IPS-NIHi11 (cell line): ENCODE data around the gene PAK1IP1.
"Not testable (repeated sequence)": the region's sequence is repeated elsewhere in the genome, so short reads cannot be mapped to it uniquely, and the experiment has no call there.

Experiments used
- DNase-seq: peaks from one replicate; pipeline ENCODE4 v3.0.0; 2012; ENCODE audit warnings: mixed read lengths, low spot score

The PAK1IP1 gene

GRCh38 chr6:10694302-10695085 is at the start of gene PAK1IP1, which contains the start of gene C6orf52:
PAK1IP1 (plus strand) TSS chr6:10694972; CDS start chr6:10694986, 14 bp downstream.
C6orf52 (minus strand) TSS chr6:10694616; CDS start chr6:10687550, 7,066 bp downstream.
- peak; percentile 95 for DNase-seq

GRCh38 chr6:10655508-10656055 is 39.2 kb upstream of the PAK1IP1 start:
- DNase-seq, result no peak

- no peak for DNase-seq
Observed at GRCh38 chr6:10658910-10659698, 35.7 kb upstream of the PAK1IP1 start.

- DNase-seq, result peak; percentile 11
Observed at GRCh38 chr6:10659699-10660348, 34.9 kb upstream of the PAK1IP1 start.

GRCh38 chr6:10660431-10661191 is 34.2 kb upstream of the PAK1IP1 start:
- not testable (repeated sequence) for DNase-seq

- no peak for DNase-seq
Observed at GRCh38 chr6:10662207-10662606, 32.6 kb upstream of the PAK1IP1 start.

GRCh38 chr6:10662742-10663141 is 32.0 kb upstream of the PAK1IP1 start:
- no peak for DNase-seq

- not testable (repeated sequence) for DNase-seq
Observed at GRCh38 chr6:10665595-10665994, 29.2 kb upstream of the PAK1IP1 start.

- no peak for DNase-seq
Observed at GRCh38 chr6:10668126-10668917, 26.4 kb upstream of the PAK1IP1 start.

- no peak for DNase-seq
Observed at GRCh38 chr6:10676403-10676802, 18.4 kb upstream of the PAK1IP1 start.

GRCh38 chr6:10678456-10678855 is 16.3 kb upstream of the PAK1IP1 start:
- no peak for DNase-seq

- DNase-seq, result no peak
Observed at GRCh38 chr6:10681795-10682194, 13.0 kb upstream of the PAK1IP1 start.

- no peak for DNase-seq
Observed at GRCh38 chr6:10682355-10682988, 12.3 kb upstream of the PAK1IP1 start.

GRCh38 chr6:10684618-10685017 is 10.2 kb upstream of the PAK1IP1 start:
- DNase-seq, result no peak

- no peak for DNase-seq
Observed at GRCh38 chr6:10685092-10685915, 9.5 kb upstream of the PAK1IP1 start.

- no peak for DNase-seq
Observed at GRCh38 chr6:10686901-10687300, 7.9 kb upstream of the PAK1IP1 start.

GRCh38 chr6:10687582-10687981 is 7.2 kb upstream of the PAK1IP1 start:
- peak; percentile 7 for DNase-seq

- no peak for DNase-seq
Observed at GRCh38 chr6:10690651-10691445, 3.9 kb upstream of the PAK1IP1 start.
